Suppressor macrophage treated with lipopolysaccharide for 4 hours (primary cell): ENCODE data around the gene KHDRBS2.

Experiments used
- DNase-seq: peaks from one replicate; pipeline ENCODE4 v3.0.0-alpha.2; 2020

The KHDRBS2 gene

GRCh38 chr6:62174548-62174947 lies 111.5 kb downstream of the KHDRBS2 start:
- no peak for DNase-seq

GRCh38 chr6:62167736-62168135 lies 118.3 kb downstream of the KHDRBS2 start:
- no peak for DNase-seq

GRCh38 chr6:62162858-62163257 lies 123.2 kb downstream of the KHDRBS2 start:
- DNase-seq: no peak

DNA sequence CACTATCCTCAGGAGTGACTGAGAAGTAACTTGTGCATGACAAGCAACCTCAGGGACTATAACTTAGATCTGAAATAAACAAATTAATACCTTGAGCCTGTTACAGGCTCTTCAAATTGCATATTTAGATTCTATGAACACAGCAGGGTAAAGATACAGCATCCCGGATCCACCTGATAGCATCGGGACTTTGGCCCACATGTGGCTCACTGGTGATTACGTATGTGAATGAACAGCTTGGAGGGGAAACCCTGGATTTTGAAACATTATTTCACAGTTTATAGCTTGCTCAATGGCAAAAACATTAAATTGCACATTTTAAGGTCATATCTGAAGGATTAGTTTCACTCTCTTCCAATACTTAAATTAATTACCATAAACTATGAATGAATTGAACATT lies 133.2 kb downstream of the KHDRBS2 start:
- no peak for DNase-seq

DNA sequence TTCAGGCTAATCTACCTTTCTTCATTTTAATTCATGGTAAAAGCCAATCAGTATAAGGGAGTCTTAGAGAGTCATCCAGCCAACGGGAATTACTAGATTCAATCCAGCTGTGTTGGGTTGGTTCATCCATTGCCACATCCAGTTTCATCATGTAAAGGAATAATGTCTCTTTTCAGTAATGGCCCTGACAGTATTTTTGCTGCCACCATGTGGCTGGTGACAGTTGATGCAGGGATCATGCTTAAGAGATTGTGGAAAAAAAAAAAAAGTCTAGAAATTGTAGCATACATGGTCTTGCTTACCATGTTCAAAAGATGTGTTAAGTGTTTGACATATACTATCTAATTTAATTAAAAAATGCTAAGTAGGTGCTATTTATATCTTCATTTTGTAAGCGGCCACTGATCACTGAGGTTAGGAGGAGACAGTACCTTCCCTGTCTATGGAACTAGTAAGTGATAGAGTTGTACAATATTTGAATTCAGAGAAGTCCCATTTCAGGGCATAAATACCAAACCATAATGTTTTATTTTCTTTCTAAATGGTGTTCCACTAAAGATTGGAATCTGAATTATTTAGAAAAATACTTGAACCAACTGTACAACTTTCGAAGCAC lies 135.9 kb downstream of the KHDRBS2 start:
- peak; percentile 55 for DNase-seq

- peak; percentile 16 for DNase-seq
These were observed 138.8 kb downstream of the KHDRBS2 start for GRCh38 chr6:62146954-62147853.

GRCh38 chr6:62129127-62129526 lies 156.9 kb downstream of the KHDRBS2 start:
- DNase-seq: no peak

- DNase-seq: no peak
These were observed 166.6 kb downstream of the KHDRBS2 start for GRCh38 chr6:62119401-62119800.

DNA sequence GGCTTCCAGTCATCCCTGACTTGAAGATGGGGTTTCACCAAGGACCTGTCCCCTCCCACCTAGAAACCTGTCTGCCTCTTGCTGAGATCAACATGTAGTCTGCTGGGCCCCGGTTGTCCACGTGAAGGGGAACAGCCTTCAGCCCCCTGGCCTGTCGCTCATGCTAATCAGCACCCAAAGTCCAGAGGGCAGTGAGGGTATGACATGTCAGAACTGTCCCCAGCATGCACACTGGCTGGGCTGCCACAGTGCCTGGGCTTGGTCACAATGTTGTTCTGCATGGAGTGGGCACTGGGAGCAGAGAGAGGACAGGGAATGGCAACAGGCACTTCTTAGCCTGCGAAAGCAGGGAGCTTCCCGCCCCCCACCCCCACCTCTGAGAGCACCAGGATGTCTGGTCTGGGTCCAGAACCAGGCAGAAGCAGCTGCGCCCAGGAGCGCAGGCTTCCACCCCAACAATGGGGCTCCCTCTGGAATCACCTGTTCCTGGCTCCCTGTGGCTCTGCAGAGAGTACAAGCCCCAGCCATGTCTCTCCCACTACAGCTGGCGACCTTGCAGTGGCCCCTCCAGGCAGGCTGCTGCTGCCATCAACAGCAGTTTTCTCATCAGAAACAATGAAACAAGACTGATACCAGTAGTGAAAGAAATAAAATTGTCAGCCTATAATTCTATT lies 182.7 kb downstream of the KHDRBS2 start:
- no peak for DNase-seq

- DNase-seq: no peak
These were observed 183.6 kb downstream of the KHDRBS2 start for GRCh38 chr6:62102387-62102786.

DNA sequence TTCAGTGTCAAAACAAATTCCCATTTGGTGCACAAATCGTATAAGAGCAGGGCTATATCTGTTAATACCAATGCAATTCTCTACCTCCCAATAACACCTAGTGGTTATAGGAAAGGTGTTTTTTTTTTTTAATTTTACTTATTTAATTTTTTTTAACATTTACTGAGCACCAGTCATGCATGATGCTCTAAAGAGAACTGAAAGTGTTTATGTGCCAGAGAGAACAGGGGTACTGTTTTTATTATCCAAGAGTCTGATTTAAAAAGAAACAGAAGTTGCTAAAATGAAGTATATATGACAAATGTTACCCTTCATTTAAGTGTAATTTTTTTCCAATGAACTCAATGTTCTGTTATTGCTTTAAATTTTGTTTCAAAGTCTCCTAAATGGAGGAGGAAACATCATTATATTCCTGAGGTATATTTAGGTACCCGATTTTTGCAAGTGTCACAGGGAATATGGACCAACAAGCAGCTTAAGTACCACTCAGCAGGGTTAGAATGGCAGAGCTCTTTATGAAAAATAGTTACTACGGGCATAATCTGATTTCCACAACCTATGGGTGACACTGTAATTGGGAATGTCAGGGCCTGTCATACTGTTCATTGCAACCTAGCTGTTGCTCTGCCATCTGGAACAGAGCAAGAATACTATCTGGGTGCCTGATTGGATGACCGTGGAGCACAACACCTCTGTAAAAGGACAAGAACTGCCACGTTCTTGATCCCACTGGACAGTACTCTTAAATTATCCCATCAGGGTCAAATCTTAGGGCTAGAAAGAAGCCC lies 195.4 kb downstream of the KHDRBS2 start:
- no peak for DNase-seq

DNA sequence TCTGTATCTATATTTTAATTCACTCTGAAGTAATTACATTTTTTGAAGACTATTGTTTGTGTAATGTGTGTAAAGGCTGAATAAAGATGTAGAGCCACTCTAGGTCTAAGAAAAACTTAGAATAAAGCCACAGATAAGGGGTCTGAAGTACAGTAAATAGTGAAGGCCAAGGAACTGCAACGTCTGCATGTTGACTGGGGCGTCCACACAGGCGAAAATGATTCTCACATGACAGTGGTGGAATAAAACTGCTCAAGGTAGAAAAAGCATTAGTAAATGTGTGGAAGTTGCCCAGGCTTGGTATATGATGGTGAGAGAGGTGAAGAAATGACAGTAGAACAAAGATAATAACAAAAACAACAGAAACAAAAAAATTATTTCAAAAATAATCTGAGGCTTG lies 196.2 kb downstream of the KHDRBS2 start:
- no peak for DNase-seq

- no peak for DNase-seq
These were observed 200.0 kb downstream of the KHDRBS2 start for GRCh38 chr6:62086047-62086446.

DNA sequence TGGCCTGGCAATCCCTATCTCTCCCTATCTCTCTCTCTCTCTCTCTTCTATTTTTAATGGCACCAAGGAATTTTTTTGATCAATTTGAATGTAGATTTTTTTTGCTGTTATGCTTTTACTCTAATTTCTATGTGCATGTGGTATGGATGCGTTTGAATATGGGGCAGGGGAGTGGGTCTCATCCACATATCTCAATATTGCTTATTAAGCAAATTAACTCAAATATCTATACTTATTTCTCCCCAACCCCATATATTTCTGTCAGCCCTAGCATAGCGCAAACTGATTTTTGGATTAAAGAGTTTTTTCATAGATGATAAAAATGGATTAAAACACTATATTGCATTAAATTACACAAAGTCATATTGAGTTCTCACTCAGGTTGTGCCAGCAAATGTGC lies 210.2 kb downstream of the KHDRBS2 start:
- DNase-seq: no peak

- no peak for DNase-seq
These were observed 226.1 kb downstream of the KHDRBS2 start for GRCh38 chr6:62059901-62060300.

GRCh38 chr6:62057300-62057699 lies 228.7 kb downstream of the KHDRBS2 start:
- DNase-seq: no peak

DNA sequence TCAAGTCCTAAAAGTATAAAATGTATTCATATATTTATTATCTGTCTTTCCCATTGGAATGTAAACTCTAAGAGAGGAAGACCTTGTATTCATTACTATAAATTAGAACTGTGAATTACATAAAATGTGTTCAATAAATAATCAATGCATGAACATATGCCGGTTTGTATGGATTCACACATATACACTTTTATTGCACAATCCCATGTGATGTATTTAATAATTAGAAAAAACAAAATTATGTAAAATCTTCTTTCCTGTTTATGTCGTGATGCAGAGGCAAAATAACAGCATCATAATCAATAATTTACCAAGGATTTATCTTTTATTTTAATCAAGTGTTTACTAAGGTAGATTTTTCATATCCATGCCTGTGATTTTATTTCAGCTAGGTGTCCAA lies 240.5 kb downstream of the KHDRBS2 start:
- DNase-seq: no peak

DNA sequence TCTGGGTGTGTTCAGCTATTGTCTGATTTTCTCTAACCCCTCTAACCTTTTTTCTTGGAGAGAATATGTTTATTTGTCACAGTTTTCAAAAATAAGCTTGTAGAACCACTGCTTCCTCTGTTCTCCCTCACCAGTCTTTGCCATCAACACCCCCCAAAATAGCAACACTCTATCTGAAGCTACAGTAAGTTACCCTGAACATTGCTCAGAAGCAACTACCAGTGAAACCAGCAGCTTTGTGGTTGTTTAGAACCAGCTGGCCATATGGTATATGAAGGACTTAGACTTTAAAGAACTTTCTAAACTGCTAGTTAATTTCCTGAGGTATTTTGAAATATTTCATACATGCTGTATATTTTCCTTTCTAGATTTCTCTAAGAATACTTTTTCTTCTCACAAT lies 242.9 kb downstream of the KHDRBS2 start:
- no peak for DNase-seq

DNA sequence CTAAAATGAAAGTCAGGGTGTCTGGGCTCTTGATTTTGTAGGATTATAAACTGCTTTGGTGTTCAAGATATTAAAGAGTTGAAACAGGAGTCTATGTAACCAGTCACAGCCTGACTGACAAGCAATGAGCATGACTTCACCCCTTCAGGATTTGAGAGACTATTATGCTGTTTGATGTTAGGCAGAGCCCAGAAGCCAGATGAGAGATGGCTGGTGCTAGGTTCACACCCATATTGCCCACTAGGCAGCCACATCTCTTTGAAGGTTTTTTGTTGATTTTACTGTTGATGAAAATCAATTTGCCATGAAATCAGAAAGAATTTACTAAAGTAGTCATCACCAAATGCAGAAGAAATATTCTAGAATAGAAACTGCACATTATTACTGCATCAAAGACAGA lies 243.6 kb downstream of the KHDRBS2 start:
- DNase-seq: no peak

- DNase-seq: no peak
These were observed 246.4 kb downstream of the KHDRBS2 start for GRCh38 chr6:62039605-62040004.

- DNase-seq: no peak
These were observed 248.6 kb downstream of the KHDRBS2 start for GRCh38 chr6:62037445-62037844.

- DNase-seq: no peak
These were observed 250.1 kb downstream of the KHDRBS2 start for GRCh38 chr6:62035952-62036351.

DNA sequence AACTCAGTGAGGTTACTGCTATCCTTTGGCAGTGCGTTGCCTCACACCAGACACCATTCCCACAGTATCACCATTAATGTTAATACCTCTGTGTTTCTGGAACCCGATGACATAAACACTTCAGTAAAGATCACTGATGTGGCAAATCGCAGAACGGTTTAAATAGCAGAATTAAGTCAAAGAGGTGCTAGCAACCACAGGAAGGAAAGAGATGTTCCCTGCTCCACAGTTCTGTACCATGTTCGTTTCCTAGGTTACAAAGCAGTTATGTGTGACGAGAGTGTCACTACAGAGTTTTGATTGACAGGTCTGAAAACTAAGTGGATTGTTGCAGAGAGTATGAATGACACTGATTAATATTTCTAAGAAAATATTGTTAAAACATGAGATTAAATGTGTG lies 272.3 kb downstream of the KHDRBS2 start:
- DNase-seq: no peak
